Ascending aorta (tissue), 2 donors: ENCODE results near the gene DNLZ. TPM values are rescaled to one million over a fixed set of nuclear protein-coding genes. Genes with fewer than 3 reads are reported as not detected.

Source experiments
- DNase-seq, 2 donors: peaks; one replicate each; pipeline ENCODE4 v3.0.0-alpha.2; 2019; ENCODE audit warnings: low spot score in 2 of 2
- H3K27ac ChIP-seq, 2 donors: fragments of 200-600 bp; sonication (generic); one replicate each; pipeline ENCODE4 v1.5.1; 2016 to 2017; ENCODE audit warnings: mild to moderate bottlenecking in 1 of 2
- H3K27me3 ChIP-seq: fragments of 200-600 bp; sonication (generic); one replicate; pipeline ENCODE4 v1.5.1; 2017
- H3K36me3 ChIP-seq, 2 donors: fragments of 200-600 bp; sonication (generic); one replicate each; pipeline ENCODE4 v1.5.1; 2016
- H3K4me1 ChIP-seq, 2 donors: fragments of 200-600 bp; sonication (generic); one replicate each; pipeline ENCODE4 v1.5.1; 2016 to 2017; ENCODE audit warnings: mild to moderate bottlenecking in 1 of 2
- H3K4me3 ChIP-seq, 2 donors: fragments of 200-600 bp; sonication (generic); one replicate each; pipeline ENCODE4 v1.5.1; 2016 to 2017; ENCODE audit warnings: mild to moderate bottlenecking in 1 of 2
- H3K9me3 ChIP-seq, 2 donors: fragments of 200-600 bp; sonication (generic); one replicate each; pipeline ENCODE4 v1.5.1; 2016
- intact Hi-C: fragments of 100-400 bp; cut with DNase I; formaldehyde crosslinking; loops from one replicate; pipeline ENCODE4 v1.15.1; 2023
- total RNA-seq: library from RNA; depleted of rRNA; stranded (reverse); fragments of >200 nt; gene quantifications from one replicate; pipeline ENCODE4 v1.1.0, GENCODE V29; 2016
- TF ChIP-seq, protein P1 (sequence below), 3 experiments: fragments of 200-600 bp in 2 of 3; fragments of 450-650 bp in 1 of 3; sonication (generic) in 2 of 3; IDR thresholded peaks; one replicate each; pipeline ENCODE4 v1.5.1; 2016 to 2019; ENCODE audit warnings: antibody characterized with exemption in 3 of 3, mild to moderate bottlenecking in 1 of 3, moderate library complexity in 1 of 3

DNLZ gene
- total RNA-seq, 1 donor from 2014 or later, result 191 TPM

DNA sequence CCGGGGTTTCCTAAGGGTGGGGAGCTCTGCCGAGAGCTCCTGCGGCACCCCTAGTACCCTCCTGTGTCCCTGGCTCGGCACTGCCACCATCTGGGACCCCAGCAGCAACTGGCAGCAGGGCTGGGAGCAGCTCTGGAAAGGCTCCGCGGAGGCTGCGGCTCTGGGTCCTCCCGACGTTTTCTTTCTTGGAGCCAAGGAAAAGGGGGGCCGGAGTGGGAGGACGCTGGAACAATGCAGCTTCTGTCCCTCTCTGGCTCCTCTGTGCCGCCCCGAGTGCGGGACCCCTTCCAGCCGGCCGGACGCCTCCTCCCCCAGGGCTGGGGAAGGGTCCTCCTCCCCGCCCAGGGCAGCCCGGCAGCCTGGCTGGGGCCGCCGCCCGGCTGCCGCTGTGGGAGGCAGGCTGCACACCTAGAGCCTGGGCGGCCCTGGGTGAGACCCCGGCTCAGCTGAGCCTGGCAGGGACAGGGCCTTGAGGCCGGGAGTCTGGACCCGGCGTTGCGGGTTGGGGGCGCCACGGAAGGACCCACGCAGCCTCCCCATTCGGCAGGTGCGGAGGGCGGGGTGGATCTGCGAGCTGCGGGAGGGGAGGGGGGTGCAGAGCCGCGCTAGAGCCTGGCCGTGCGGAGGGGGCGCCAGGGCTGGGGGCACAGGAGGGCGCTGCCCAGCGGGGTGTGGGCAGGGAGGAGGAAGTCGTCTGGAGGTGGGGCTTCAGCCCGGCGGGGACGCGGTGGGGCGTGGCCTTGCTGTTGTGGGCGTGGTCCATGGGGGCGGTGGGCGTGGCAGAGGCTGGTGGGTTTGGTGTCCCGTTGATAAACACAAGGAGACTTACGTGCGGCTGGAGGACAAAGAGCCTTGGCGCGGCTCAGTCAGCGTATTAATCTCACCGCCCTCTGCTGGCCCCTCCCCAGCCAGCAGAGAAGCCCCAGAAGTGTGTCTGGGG lies 21.1 kb downstream of the DNLZ start:
- DNase-seq, result no peak
- Histone ChIP-seq H3K27ac (peak overlapping the region; percentile 51 to 60), H3K9me3 (no peaks in the 10 kb centered on the region), H3K36me3 (peaks cover 11 to 27% of the 10 kb centered on the region in 2 donors), H3K4me3 (peak overlapping the region; percentile 43 to 59), H3K27me3 (no peaks in the 10 kb centered on the region), H3K4me1 (peaks cover 15 to 26% of the 10 kb centered on the region in 2 donors)
- intact Hi-C loops, result no loop called here
- TF ChIP-seq, protein P1, sequence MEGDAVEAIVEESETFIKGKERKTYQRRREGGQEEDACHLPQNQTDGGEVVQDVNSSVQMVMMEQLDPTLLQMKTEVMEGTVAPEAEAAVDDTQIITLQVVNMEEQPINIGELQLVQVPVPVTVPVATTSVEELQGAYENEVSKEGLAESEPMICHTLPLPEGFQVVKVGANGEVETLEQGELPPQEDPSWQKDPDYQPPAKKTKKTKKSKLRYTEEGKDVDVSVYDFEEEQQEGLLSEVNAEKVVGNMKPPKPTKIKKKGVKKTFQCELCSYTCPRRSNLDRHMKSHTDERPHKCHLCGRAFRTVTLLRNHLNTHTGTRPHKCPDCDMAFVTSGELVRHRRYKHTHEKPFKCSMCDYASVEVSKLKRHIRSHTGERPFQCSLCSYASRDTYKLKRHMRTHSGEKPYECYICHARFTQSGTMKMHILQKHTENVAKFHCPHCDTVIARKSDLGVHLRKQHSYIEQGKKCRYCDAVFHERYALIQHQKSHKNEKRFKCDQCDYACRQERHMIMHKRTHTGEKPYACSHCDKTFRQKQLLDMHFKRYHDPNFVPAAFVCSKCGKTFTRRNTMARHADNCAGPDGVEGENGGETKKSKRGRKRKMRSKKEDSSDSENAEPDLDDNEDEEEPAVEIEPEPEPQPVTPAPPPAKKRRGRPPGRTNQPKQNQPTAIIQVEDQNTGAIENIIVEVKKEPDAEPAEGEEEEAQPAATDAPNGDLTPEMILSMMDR (IDR thresholded peaks at IDR 0.05), result no peak

GRCh38 chr9:136341769-136342168 lies 21.8 kb downstream of the DNLZ start:
- peaks cover 15 to 23% of the 10 kb centered on the region in 2 donors for H3K4me1 ChIP-seq
- H3K27me3 ChIP-seq, result no peaks in the 10 kb centered on the region
- DNase-seq, result no peak
- peak overlapping the region; percentile 10 to 11 for H3K27ac ChIP-seq
- intact Hi-C loops, result no loop called here
- no peaks in the 10 kb centered on the region for H3K9me3 ChIP-seq
- peak overlapping the region in 1 of 2 donors; percentile 59 for H3K4me3 ChIP-seq
- H3K36me3 ChIP-seq, result peaks cover 18 to 33% of the 10 kb centered on the region in 2 donors
- TF ChIP-seq, protein P1 (IDR thresholded peaks at IDR 0.05), result no peak

DNA sequence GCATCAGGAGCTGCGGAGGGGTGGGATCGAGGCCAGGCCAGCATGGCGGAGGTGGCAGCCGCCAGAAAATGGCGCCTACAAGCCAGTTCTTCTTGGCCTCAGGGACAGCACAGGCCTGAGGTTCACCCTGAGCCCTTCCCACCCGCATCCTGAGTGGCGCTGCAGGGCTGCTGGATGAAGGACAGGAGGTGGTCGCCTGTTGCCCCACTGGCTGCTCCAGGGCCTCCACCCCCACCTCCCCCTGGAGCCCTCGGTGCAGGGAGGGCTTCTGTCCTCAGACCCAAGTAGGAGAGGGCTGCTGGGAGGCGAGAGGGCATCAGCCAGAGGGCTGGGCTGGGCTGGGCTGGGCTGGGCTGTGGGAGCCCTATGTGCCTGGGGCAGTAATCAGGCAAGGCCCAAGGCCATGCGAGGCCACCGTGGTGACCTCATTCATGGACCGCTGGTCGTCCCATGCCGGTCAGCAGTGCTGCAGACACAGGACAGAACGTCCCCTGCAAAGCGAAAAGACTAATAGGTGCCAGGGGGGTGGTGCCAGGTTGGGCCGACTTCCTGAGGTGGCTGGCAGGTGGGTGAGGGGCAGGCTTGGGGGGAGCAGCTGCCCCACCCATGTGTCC lies 22.4 kb downstream of the DNLZ start:
- intact Hi-C loops, result no loop called here
- no peaks in the 10 kb centered on the region for H3K27me3 ChIP-seq
- peaks cover 8 to 17% of the 10 kb centered on the region in 2 donors for H3K4me1 ChIP-seq

DNA sequence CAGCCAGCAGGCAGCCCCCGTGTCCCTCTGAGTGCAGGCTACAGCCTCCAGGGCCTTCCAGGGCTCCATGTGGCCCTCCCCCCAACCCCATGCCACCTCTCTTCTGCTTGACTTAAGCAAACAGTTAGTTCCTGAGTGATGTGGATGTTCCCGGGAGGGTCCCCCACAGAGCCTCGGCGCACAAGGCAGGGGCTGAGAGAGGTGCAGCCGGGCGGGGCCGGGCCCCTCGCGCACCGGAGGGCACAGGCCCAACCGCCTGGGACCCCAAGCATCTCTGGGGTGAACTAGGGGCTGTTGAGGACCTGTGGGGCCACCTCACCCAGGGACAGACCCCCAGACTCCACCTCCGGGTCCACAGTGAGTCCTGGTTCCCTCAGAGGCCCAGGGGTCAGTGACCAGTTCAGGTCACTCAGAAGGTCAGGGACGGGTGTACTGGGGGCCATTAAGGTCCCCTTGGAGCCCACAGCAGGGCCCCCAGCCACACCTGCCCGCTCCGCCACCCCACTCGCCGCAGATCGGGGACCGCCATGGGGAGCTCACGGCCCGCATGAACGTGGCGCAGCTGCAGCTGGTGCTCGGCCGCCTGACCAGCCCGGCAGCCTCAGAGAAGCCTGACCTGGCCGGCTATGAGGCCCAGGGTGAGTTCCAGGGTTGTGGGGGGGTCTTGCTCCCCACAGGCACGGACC lies 23.0 kb downstream of the DNLZ start:
- Histone ChIP-seq H3K4me1 (peaks cover 6 to 12% of the 10 kb centered on the region in 2 donors), H3K36me3 (peaks cover 18 to 41% of the 10 kb centered on the region in 2 donors)
- no peak for DNase-seq

More for the DNA sequence above, 22.4 kb downstream of the DNLZ start:
- TF ChIP-seq, protein P1 (IDR thresholded peaks at IDR 0.05), result no peak
- Histone ChIP-seq H3K9me3 (no peaks in the 10 kb centered on the region), H3K4me3 (no peak overlapping the region), H3K36me3 (peaks cover 18 to 40% of the 10 kb centered on the region in 2 donors), H3K27ac (peak overlapping the region in 1 of 2 donors; percentile 11)
- DNase-seq, result no peak

DNA sequence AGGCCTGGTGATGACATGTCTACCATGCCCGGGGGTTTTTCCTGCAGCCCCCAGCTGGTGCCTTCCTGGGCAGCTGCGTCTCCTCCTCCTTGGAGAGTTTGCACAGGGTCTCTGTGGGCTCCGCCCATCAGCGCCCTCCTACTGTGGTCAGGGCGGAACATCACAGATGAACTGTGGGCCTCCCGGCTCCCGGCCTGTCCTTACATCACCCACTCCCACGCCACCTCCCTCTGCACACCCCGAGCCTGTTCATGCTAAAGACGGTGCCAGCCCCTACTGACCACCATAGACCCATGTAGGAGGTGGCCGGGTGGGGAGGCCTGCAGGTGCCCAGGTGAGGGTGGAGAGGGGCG lies 23.6 kb downstream of the DNLZ start:
- TF ChIP-seq, protein P1 (IDR thresholded peaks at IDR 0.05), result no peak
- DNase-seq, result no peak
- no peak overlapping the region for H3K4me3 ChIP-seq
- intact Hi-C loops, result no loop called here
- no peaks in the 10 kb centered on the region for H3K9me3 ChIP-seq
- peaks cover 6 to 8% of the 10 kb centered on the region in 2 donors for H3K4me1 ChIP-seq
- H3K27ac ChIP-seq, result no peak overlapping the region
- H3K36me3 ChIP-seq, result peaks cover 18 to 41% of the 10 kb centered on the region in 2 donors
- H3K27me3 ChIP-seq, result no peaks in the 10 kb centered on the region

More for the DNA sequence above, 23.0 kb downstream of the DNLZ start:
- Histone ChIP-seq H3K27ac (no peak overlapping the region), H3K27me3 (no peaks in the 10 kb centered on the region), H3K4me3 (no peak overlapping the region), H3K9me3 (no peaks in the 10 kb centered on the region)
- TF ChIP-seq, protein P1 (IDR thresholded peaks at IDR 0.05), result no peak
- intact Hi-C loops, result no loop called here
